Panc1 (cell line): Measurements from ENCODE around the gene CDKN3. TPM values are rescaled to one million over a fixed set of nuclear protein-coding genes. Genes with fewer than 3 reads are reported as not detected.

Source experiments
- ATAC-seq: fragments of 200-7000 bp; cut with Tn5 transposase; 2 replicates; pipeline ENCODE4 v1.9.1; 2020; ENCODE audit warnings: mild to moderate bottlenecking, moderate library complexity
- BruUV-seq: library from RNA; stranded (reverse); fragments of 400-500 nt; replicated peaks from 2 replicates; lab custom pipeline; 2021; lab: Mats Ljungman, UMichigan
- CTCF ChIA-PET: fragments of 300-600 bp; sonication (Branson Sonifier 250); formaldehyde crosslinking; loops from one replicate; lab custom pipeline; 2022; ENCODE audit warnings: antibody characterized with exemption; lab: Charles Lee
- POLR2A ChIA-PET: fragments of 300-600 bp; sonication (Branson Sonifier 250); formaldehyde crosslinking; loops from one replicate; lab custom pipeline; 2022; ENCODE audit warnings: antibody characterized with exemption; lab: Charles Lee
- DNase-seq: peaks from one replicate; pipeline ENCODE4 v3.0.0-alpha.2; 2010; ENCODE audit warnings: low read depth, low spot score
- H3K27ac ChIP-seq: 2 replicates; pipeline ENCODE4 v1.5.1; 2011; ENCODE audit warnings: mild to moderate bottlenecking, low read length, inconsistent platforms
- H3K27me3 ChIP-seq: fragments of 200-500 bp; sonication (Bioruptor generic); 2 replicates; pipeline ENCODE4 v1.6.0; 2014; ENCODE audit warnings: low read length, inconsistent platforms; ENCODE audit not compliant: control insufficient read depth, insufficient read depth
- H3K36me3 ChIP-seq: fragments of 200-500 bp; sonication (Bioruptor generic); 2 replicates; pipeline ENCODE4 v1.5.1; 2014; ENCODE audit warnings: inconsistent platforms, mild to moderate bottlenecking, low read length, moderate library complexity; ENCODE audit not compliant: control insufficient read depth, insufficient read depth
- H3K4me1 ChIP-seq: 2 replicates; pipeline ENCODE4 v1.5.1; 2011; ENCODE audit warnings: inconsistent platforms, mild to moderate bottlenecking, low read length, moderate library complexity; ENCODE audit not compliant: control insufficient read depth, insufficient read depth
- H3K4me3 ChIP-seq, 2 experiments: 2 replicates each; pipeline ENCODE4 v1.5.1; 2011 to 2012; ENCODE audit warnings: low read depth in 2 of 2, low read length in 2 of 2, mild to moderate bottlenecking in 2 of 2, inconsistent platforms in 1 of 2, moderate library complexity in 1 of 2
- H3K9me3 ChIP-seq: fragments of 200-500 bp; sonication (Bioruptor generic); 2 replicates; pipeline ENCODE4 v1.5.1; 2014; ENCODE audit warnings: low read depth, mild to moderate bottlenecking, inconsistent platforms, low read length, moderate library complexity; ENCODE audit not compliant: control insufficient read depth, insufficient read depth
- CTCF ChIP-seq: fragments of 450-650 bp; IDR thresholded peaks from 2 replicates; pipeline ENCODE4 v1.5.1; 2017; ENCODE audit warnings: mild to moderate bottlenecking
- POLR2AphosphoS5 ChIP-seq: IDR thresholded peaks from 2 replicates; pipeline ENCODE4 v1.6.1; 2012; ENCODE audit warnings: mild to moderate bottlenecking, low read depth, low read length, moderate library complexity
- REST ChIP-seq, 2 experiments: IDR thresholded peaks; 2 replicates each; pipeline ENCODE4 v1.6.1; 2011 to 2012; ENCODE audit warnings: low read depth in 2 of 2, control low read depth in 1 of 2, low read length in 1 of 2, mild to moderate bottlenecking in 1 of 2, moderate library complexity in 1 of 2; ENCODE audit not compliant: insufficient read depth in 1 of 2
- SIN3A ChIP-seq: IDR thresholded peaks from 2 replicates; pipeline ENCODE4 v1.6.1; 2012; ENCODE audit warnings: low read depth, mild to moderate bottlenecking, low read length, moderate library complexity, borderline replicate concordance; ENCODE audit not compliant: insufficient read depth
- TCF7L2 ChIP-seq: IDR thresholded peaks from 2 replicates; pipeline ENCODE4 v1.6.1; 2011; ENCODE audit warnings: mild to moderate bottlenecking, low read depth, low read length, inconsistent platforms
- in situ Hi-C: cut with HindIII; loops from 2 replicates; pipeline ENCODE4 v1.10.0; 2016; ENCODE audit warnings: low sequenced_read_pairs, low pct_unique_long_range_greater_than_20kb
- intact Hi-C: fragments of 100-400 bp; cut with micrococcal nuclease; formaldehyde crosslinking; loops from one replicate; pipeline ENCODE4 v1.10.0; 2022; ENCODE audit not compliant: unreplicated experiment
- total RNA-seq: library from RNA; stranded (reverse); gene quantifications from one replicate; pipeline ENCODE4 v1.2.1, GENCODE V29; 2021; ENCODE audit not compliant: unreplicated experiment

Gene CDKN3
- total RNA-seq, 1 experiment from 2014 or later, result 36.1 TPM

DNA sequence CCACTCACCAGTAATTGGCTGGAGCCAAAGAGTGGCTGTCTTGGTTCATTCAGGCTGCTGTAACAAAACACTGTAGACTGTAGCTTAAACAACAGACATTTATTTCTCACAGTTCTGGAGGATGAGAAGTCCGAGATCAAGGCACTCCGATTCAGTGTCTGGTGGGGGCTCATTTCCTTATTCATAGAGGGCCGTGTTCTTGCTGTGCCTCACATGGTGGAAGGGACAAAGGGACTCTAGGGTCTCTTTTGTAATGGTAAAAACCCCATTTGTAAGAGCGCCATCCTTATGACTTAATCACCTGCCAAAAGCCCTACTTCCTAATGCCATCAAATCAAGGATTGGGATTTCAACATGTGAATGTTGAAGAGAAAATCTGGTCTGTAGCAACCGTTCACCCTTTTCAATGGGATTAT lies 34.7 kb upstream of the CDKN3 start:
- H3K27ac ChIP-seq, result no peak overlapping the region
- no peaks in the 10 kb centered on the region for H3K27me3 ChIP-seq
- ATAC-seq (no peak), DNase-seq (no peak)
- no peak overlapping the region for H3K4me3 ChIP-seq
- TF ChIP-seq TCF7L2 (no peak), SIN3A (no peak), POLR2AphosphoS5 (no peak), CTCF (no peak), REST (IDR thresholded peaks at IDR 0.05; ENCODE audit: insufficient read depth in 1 of 2, low read depth in 2 of 2, low read length in 1 of 2) (no peak)
- no peaks in the 10 kb centered on the region for H3K36me3 ChIP-seq
- no peaks in the 10 kb centered on the region for H3K4me1 ChIP-seq
- no peaks in the 10 kb centered on the region for H3K9me3 ChIP-seq
- intact Hi-C loops (no loop called here), in situ Hi-C loops (no loop called here)
- CTCF ChIA-PET, result no interaction called here
- BruUV-seq, result no TSS peak
- POLR2A ChIA-PET, result no interaction called here

GRCh38 chr14:54362759-54363437 lies 33.9 kb upstream of the CDKN3 start:
- Histone ChIP-seq H3K4me3 (no peak overlapping the region), H3K4me1 (no peaks in the 10 kb centered on the region), H3K36me3 (no peaks in the 10 kb centered on the region), H3K27me3 (no peaks in the 10 kb centered on the region), H3K27ac (no peak overlapping the region), H3K9me3 (no peaks in the 10 kb centered on the region)
- no TSS peak for BruUV-seq
- TF ChIP-seq REST (IDR thresholded peaks at IDR 0.05; ENCODE audit: insufficient read depth in 1 of 2, low read depth in 2 of 2, low read length in 1 of 2), result no peak
- TF ChIP-seq TCF7L2, result no peak
- no peak for TF ChIP-seq POLR2AphosphoS5
- TF ChIP-seq CTCF, result no peak
- TF ChIP-seq SIN3A, result no peak
- DNase-seq, result no peak
- in situ Hi-C loops, result no loop called here
- ChIA-PET POLR2A (no interaction called here), CTCF (interaction anchor here (0.6 kb wide), 1 partner anchor 1146 kb away, joined by 3 read pairs; no protein-coding TSS in a partner anchor)
- ATAC-seq, result no peak
- intact Hi-C loops, result no loop called here
